HG03439 (cell line): ENCODE measurements around the gene KIAA1143.

ENCODE experiments used
- ATAC-seq: cut with Tn5 transposase; IDR thresholded peaks from one replicate; pipeline ENCODE4 v1.9.1; 2021; ENCODE audit warnings: mild to moderate bottlenecking, moderate library complexity; ENCODE audit not compliant: unreplicated experiment

KIAA1143 gene

DNA sequence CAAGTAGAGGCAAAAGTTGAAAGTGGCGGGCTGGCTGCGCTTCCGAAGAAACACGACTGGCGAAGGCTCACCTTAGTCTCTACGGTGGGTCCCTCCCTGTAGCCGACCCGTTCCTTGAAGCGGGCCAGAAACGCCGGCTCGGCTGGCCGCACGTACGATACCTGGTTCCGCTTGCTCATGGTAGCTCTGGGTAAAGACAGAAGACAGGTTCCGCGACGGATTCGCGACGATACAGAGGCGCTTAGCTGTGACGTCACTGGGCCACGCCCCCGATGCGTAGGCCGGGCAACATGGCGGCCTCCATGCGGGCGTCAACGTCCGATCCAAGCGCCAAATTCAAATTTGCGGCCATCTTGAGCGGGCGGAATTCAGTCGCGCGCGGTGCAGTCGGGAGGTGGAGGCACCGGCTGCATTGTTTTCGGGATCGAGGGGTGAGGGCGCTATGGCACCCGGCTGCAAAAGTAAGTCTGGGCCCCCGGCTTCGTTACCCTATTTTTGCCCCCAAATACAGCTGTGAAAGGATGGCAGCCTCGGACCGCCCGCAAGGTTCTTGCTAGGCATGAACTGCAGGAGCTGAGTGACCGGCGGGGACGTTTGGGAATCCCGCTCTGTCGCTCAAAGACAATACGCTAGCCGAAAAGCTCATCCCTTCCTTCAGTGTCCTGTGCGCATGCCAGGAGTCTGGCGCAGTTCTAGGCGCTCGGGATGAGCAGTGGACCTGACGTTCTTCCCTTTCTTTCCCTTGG lies at the start of gene KIAA1143, which contains the start of gene KIF15:
Gene KIAA1143, minus strand, starts transcription at position 196 of the 746 bp plus-strand sequence. Its CDS starts 17 bp downstream, at position 179.
Gene KIF15, plus strand, starts transcription at position 371 of the 746 bp plus-strand sequence. Its CDS starts 72 bp downstream, at position 443.
- ATAC-seq, result peak; percentile 95

DNA sequence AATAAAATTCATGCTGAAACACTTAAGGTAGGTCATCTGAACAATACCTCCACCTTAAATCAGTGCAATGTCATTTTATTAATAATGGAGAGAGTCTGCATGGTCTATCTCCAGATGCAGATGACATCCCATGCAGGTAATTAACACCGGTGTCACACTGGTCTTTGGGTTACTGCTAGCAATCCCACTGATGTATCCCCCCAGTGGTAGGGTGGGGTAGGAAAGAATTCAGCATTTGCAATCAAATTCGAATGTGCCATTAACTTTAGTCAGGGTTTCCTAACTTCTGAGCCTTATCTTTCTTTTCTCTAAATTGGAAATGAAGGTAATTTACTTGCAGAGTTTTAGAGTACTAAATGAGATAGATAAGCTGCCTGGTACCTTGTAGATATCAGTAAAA lies 44.5 kb upstream of the KIAA1143 start:
- no peak for ATAC-seq

DNA sequence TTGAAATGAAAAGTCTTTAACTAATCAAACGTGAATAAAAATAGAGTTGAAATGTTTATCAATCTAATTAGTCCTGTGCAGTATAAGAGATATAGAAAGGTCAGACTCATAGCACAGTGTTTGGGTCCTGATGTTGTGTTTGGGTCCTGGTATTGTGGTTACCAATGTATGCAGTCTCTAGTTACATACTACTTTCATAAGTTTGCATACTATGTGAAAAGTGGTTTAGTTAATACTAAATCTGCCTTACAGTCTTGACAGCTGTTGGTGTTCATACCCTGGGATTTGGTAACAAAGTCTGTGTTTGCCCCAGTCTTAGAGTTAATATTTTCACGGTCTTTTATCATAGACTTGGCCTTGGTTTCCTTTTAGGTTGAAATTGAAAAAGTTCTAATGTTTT lies 41.9 kb upstream of the KIAA1143 start:
- no peak for ATAC-seq

DNA sequence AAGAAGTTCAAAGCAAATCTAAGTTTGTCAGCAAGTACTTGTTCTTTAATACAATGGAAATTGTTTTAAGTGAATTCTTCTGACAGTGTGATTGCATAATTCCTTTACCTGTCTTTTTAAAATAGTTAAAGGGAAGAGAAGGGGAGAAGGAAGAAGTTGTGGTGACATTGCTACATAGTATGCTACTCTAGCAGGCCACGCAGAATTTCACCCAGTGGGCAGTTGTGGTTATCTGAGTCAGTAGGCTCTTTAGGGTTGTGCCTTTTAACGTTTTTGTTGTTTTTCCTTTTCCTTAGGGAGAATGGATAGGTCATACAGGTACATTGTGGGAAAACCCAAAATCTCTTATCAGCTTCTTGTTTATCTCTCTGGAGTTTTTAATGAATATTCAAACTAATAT lies 40.6 kb upstream of the KIAA1143 start:
- no peak for ATAC-seq

DNA sequence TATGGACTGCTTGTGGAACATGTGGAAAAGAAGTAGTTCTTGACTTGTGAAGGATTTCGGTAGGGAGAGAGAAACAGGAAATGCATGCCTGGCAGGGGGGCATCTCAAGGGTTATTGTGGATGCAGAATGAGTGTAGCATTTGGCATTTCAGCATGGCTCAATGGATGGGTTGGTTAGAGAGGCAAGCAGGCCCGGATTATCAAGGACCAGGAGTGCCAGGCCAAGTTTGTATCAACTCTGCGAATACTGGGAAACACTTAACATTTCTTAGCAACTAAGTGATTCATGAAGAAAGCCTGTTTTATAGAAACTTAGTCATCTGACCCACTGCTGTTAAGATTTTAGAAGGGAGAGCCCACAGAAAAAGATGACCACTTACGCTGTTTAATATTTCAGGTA lies 33.8 kb upstream of the KIAA1143 start:
- no peak for ATAC-seq

DNA sequence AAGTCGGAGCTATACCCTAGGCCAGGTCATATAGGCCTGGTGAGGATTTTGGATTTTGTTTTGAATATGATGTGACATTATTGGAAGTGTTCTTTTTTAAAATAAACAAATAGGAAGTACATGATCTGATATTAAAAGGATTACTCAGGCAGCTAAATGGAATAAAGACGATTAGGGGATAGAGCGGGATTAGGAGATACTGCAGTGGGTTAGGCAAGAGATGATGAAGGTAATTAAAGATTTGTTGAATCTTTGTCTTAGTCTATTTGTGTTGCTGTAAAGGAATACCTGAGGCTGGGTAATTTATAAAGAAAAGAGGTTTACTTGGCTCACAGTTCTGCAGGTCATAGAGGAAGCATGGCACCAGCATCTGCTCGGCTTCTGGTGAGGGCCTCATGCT lies 21.5 kb upstream of the KIAA1143 start:
- no peak for ATAC-seq

DNA sequence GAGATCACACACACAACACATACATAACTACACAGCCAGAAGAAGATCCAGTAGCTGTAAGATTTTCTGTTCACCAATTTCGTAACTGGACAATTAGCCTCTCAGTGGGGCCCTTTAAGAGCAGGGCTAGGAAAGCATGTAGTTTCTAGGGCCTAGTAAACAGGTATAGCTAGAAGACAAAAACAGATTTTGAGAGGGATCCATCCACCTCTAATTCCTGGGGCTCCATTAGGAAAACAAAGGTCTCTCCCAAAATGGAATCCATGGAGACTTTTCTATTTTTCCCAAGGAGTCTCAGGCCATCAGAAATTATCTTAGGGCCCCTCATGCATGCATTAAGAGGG lies 10.7 kb upstream of the KIAA1143 start:
- no peak for ATAC-seq

DNA sequence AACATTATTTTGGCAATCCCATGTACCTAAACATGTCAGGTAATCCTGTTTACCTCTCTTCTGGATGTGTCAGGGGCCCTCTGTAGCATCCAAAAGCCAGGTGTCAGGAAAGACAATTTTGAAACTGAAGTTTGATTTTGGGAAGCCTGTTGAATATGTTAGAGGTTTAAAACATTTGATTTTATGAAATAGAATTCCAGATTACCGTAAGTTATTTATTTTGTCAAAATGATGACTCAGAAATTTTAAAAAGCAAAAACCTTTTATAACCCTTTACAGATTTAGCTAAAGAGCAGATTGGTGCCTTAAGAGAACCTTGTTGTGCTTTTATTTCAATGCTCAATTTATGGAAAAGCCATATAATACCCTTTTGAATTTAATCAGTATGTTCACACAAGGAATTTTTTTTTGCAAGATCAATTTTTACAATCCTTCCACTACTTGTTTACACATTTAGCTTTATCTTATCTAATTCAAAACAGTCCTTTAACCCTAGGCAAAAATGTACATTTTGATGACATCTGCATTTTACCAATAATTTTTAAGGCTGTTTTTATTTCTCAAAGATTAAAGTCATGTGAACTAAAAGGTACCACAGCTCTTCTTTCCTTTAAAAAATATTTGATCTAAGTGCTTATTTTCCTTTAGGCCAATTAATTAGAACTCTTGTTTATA lies 10.1 kb upstream of the KIAA1143 start:
- no peak for ATAC-seq

DNA sequence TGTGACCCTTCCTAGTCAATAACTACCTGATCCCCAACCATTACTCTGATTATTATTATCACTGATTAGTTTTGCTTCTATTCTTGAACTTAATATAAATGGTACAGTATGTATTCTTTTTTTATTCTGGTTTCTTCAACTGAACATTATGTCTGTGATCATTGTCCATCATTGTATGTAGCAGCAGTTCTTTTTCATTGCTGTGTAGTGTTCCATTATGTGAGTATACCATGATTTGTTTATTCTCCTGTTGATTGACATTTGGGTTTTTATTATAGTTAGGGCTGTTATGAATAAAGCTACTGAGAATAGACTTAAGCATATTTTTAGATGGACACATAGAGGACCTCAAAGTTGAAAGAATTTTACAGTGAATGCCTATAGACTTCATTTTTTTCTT lies 2.8 kb upstream of the KIAA1143 start:
- no peak for ATAC-seq

DNA sequence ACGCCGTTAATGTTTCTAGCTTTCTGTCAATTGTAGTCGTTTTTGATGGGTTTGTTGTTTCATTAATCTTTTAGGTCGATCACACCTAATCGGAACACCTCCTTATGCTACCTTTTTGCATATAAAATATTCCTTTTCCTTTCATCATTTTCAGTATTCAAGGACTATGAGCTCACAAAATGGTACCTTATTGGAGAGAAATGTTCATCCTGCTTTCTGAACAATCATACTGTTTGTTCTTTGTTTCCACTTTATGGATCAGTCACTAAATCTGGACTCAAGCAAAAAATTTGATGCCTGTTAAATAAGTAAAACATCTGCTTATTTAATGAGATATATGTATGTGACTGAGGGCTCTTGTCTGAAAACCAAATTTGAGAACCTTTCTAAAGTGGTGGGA lies 1.3 kb upstream of the KIAA1143 start:
- ATAC-seq, result no peak

DNA sequence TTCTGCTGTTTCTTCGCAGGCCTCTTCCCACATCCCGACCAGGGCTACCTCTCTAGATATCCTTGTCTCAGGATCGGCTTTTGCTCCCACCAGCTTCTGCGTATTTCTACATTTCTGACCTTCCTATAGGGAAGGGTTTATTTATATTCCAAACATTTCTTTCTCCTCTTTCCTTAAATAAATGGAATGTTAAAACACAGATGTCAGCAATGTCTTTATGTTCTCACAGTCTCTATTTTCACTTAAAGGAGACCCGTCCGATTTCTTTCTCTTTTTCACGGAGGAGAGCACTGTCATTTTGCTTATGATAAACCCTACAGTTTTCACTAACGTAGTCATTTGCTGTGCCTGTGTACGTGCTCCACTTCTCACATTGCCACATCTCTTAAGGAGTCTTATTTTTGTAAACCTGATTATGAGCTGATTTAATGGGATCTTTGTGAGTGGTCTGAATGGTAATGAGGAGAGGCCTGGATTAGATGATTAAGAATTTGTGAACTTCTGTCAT lies 805 bp upstream of the KIAA1143 start:
- no peak for ATAC-seq

DNA sequence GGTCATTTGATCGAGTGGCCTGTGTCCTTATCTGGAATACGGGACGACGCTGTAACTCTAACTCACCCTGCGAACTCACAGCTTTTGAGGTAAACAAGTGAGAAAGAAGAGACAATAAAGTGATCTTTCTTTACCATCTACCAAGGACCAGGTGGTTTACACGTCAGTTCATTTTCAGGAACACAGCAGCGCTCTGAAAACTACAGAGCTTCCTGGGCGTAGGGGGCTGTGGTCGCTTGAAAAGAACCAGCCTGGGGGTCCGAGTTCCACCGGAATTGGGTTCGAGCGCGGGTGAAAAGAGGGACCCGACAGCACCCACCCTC lies 357 bp downstream of the KIAA1143 start:
- ATAC-seq, result no peak

DNA sequence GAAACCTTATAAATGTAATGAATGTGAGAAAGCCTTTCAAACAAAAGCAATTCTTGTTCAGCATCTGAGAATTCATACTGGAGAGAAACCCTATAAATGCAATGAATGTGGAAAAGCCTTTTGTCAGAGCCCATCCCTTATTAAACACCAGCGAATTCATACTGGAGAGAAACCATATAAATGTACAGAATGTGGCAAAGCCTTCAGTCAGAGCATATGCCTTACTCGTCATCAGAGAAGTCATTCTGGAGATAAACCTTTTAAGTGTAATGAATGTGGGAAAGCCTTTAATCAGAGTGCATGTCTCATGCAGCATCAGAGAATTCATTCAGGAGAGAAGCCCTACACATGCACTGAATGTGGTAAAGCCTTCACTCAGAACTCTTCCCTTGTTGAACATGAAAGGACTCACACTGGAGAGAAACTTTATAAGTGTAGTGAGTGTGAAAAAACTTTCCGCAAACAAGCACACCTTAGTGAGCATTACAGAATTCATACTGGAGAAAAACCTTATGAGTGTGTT lies 26.7 kb downstream of the KIAA1143 start:
- no peak for ATAC-seq

DNA sequence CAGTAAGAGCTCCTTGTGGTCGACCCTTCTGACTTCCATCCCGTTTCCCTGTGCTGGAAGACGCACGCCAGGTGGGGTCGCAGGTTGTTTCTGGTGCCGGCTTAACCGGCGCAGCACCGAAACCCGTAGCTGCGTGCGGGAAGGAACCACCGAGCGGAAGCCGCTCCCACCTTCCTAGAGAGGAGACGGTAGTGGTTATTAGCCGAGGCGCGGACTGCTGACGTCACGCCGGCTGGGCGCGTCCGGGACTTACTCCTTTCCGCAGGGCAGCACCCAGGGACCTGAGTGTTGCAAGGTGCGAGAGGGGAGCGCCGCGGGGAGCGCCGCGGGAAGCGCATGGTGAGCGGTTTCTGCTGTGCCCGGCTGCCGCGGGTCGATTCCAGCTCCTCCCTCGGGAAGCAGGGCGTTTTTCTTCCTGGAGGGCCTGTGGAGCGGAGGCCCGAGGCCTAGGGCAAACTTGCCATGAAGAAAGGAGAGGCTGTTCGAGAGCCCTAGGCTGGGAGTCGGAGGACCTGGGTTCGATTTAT lies 32.0 kb downstream of the KIAA1143 start, which contains the start of gene ZNF501:
Gene ZNF501, plus strand, starts transcription at position 252 of the 527 bp plus-strand sequence. CDS start 4,787 bp downstream, outside the sequence.
- peak; percentile 75 for ATAC-seq

DNA sequence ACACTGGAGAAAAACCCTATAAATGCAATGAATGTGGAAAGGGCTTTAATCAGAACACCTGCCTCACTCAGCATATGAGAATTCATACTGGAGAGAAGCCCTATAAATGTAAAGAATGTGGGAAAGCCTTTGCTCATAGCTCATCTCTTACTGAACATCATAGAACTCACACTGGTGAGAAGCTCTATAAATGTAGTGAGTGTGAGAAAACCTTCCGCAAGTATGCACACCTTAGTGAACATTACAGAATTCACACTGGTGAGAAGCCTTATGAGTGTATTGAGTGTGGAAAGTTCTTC lies 39.4 kb downstream of the KIAA1143 start:
- ATAC-seq, result no peak

DNA sequence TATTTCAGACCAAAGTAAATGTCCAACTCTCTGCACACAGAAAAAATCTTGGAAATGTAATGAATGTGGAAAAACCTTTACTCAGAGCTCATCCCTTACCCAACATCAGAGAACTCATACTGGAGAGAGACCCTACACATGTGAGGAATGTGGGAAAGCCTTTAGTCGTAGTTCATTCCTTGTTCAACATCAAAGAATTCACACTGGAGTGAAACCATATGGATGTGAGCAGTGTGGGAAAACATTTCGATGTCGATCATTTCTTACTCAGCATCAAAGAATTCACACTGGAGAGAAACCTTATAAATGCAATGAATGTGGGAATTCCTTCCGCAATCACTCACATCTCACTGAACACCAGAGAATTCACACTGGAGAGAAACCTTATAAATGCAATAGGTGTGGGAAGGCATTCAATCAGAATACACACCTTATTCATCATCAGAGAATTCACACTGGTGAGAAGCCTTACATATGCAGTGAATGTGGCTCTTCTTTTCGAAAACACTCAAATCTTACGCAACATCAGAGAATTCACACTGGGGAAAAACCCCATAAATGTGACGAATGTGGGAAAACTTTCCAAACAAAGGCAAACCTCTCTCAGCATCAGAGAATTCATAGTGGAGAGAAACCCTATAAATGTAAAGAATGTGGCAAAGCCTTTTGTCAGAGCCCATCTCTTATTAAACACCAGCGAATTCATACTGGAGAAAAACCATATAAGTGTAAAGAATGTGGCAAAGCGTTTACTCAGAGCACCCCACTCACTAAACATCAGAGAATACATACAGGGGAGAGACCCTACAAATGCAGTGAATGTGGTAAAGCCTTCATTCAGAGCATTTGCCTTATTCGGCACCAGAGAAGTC lies 40.0 kb downstream of the KIAA1143 start:
- no peak for ATAC-seq

DNA sequence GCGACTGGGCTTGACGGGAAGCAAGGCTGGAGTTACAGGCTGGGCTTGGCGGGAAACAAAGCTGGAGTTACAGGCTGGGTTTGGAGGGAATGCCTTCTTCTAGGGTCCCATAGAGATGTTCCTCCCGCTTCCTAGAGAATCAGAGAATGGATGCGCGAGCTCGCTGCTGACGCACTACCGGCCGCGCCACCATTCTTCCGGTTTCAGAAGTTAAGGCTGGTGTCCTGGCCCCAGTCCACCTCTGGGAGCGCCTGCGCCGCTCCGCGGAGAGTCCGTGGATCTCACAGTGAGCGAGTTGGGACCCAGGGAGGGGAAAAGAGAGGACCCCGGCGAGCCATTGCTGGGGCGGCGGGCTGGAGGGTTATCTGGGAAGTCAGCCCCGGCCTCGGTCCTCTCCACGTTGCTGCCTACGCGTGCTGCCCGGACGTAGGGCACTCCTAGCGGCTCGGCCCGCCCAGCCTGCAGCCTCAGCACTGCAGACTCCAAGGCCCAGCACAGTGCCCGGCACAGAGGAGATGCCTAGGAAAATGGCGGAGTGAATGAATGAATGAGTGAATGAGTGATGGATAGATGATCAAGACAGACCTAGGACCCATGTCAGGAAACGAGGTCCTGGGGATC lies 48.9 kb downstream of the KIAA1143 start, which contains the start of gene ZNF502:
Gene ZNF502, plus strand, starts transcription at position 206 of the 621 bp plus-strand sequence. CDS start 7,602 bp downstream, outside the sequence.
- no peak for ATAC-seq
